GM20431 (cell line): ENCODE results near the gene UNC5B.
"Not testable (repeated sequence)": the region's sequence is repeated elsewhere in the genome, so short reads cannot be mapped to it uniquely, and the experiment has no call there.

ENCODE experiments used
- in situ Hi-C: fragments of 300-500 bp; cut with MseI, MboI; formaldehyde crosslinking; loops from one replicate; pipeline ENCODE4 v1.15.0; 2020; ENCODE audit warnings: low sequenced_read_pairs; ENCODE audit not compliant: unreplicated experiment

UNC5B gene

DNA sequence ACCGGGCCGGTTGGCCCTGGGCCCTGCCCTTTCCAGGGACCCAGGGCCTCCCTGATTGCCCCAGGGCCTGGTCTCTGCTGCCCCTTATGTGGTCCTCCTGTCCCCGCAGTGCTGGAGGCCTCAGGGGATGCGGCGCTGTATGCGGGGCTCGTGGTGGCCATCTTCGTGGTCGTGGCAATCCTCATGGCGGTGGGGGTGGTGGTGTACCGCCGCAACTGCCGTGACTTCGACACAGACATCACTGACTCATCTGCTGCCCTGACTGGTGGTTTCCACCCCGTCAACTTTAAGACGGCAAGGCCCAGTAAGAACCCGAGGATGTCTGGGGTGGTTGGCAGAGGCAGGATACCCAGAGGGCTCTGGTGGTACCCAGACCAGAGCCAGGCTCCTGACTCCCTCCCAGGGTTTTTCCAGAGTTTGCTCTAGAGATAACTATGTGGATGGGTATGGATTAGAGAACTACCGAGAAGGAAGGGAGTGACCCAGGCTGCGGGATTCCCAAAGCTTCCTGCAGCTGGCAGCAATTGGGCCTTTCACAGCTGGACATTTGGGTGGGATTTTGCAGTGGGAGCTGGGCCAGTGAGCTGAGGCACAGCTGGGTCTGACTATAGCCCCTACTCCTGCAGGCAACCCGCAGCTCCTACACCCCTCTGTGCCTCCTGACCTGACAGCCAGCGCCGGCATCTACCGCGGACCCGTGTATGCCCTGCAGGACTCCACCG lies 78.6 kb downstream of the UNC5B start:
- in situ Hi-C loops, result no loop called here

DNA sequence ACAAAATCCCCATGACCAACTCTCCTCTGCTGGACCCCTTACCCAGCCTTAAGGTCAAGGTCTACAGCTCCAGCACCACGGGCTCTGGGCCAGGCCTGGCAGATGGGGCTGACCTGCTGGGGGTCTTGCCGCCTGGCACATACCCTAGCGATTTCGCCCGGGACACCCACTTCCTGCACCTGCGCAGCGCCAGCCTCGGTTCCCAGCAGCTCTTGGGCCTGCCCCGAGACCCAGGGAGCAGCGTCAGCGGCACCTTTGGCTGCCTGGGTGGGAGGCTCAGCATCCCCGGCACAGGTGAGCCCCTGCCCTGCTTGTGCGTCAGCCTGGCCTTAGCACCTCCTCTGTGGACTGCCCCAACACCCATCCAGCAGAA lies 79.1 kb downstream of the UNC5B start:
- in situ Hi-C loops, result no loop called here

DNA sequence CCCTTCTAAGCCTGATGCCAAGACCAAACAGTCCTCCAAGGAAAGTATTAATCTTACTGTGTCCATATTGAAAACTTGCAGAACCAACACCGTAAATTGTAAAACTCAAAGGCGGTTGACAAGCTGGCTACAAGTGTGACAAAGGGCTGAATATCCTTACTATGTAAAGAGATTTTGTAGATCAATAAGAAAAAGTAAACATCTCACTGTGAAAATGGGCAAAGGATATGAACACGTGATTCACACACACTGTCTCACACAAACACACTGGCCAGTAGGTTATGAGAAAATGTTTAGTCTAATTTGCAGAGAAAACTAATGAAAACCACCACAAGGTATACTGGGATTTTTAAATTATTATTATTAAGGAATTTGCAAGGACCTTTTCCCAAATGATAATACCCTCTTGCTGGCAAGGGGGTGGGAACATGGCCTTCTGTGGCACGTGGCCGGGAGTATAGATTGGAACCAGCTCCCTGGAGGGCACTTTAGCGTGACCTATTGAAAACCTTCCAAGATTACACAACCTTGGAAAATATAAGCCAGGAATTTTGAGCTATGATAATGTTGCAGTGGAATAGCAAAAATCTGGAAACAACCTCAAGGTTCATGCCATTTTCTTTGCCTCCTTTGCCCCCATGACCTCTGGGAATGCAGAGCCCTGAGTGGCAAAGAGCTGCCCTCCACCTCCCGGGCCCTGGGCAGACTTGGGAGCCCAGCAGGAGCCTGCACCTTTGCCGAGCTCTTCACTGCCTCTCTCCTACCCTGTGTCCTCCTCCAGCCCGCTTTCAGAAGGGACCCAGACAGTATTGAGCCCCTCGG lies 80.5 kb downstream of the UNC5B start:
- in situ Hi-C loops, result no loop called here

DNA sequence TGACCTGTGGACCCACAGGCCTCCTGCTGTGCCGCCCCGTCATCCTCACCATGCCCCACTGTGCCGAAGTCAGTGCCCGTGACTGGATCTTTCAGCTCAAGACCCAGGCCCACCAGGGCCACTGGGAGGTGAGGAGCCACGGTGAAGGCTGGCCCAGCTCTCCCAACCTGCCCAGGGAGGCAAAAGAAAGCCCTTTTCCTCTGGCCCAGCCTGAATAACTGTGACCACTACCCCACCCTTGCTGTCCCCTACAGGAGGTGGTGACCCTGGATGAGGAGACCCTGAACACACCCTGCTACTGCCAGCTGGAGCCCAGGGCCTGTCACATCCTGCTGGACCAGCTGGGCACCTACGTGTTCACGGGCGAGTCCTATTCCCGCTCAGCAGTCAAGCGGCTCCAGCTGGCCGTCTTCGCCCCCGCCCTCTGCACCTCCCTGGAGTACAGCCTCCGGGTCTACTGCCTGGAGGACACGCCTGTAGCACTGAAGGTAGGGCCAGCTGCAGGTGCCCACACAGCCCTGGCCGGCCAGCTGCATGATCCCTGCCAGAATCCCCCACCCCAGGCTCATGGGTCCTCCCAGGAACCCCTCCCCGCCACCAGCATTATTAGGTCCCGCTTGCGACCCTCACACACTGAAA lies 81.2 kb downstream of the UNC5B start:
- in situ Hi-C loops, result no loop called here

DNA sequence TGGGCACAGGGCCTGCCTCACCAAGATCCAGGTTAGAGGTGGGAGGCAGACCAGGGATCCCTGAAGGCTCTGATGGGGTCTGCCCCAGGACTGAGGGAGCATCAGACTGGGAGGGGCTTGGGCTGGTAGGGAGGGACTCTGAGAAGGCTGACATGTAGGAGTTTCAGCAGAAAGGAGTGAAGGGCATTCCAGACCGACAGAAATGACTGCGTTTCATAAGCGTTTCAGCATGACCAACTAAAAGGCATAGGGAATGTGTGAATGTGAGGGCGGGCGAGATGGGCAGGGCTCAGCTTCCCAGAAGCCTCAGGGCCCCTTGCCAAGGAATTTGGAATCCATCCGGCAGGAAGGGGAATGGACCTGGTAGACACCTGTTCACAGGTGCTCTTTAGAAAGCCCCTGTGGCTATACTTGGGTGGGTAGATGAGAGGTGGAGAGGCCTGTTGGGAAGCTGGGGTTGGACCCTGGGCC lies 81.8 kb downstream of the UNC5B start:
- in situ Hi-C loops, result no loop called here

DNA sequence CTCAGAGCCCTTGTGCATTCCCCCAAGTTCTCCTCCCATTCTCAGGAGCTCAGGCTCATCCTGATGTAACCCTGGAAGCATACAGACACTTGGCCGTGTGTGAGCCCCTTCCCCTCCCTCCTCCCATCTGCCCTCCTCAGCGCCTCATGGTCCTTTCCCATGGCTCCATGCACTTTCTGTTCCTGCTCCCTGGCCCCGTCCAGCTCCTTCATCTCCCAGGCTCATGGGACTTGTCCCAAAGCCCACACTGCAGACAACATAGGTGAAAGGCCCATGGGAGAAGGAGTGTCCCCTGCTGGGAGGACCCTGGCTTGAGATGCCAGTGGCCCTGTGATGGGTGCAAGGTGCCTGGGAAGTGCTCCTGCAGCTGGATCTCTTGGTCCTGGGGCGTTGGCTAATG lies 82.5 kb downstream of the UNC5B start:
- in situ Hi-C loops, result no loop called here

DNA sequence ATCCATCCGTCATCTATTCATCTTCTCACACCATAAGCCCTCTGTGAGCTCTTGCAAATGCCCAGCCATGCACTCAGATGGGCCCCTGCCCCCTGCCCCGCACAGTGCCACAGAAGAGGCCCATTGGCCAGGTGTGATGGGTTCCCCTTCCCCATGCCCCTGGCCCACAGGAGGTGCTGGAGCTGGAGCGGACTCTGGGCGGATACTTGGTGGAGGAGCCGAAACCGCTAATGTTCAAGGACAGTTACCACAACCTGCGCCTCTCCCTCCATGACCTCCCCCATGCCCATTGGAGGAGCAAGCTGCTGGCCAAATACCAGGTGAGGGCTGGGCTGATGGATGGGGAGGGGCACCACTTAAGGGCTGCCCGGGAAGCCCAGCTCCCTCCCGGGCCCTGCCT lies 83.3 kb downstream of the UNC5B start:
- in situ Hi-C loops, result no loop called here

DNA sequence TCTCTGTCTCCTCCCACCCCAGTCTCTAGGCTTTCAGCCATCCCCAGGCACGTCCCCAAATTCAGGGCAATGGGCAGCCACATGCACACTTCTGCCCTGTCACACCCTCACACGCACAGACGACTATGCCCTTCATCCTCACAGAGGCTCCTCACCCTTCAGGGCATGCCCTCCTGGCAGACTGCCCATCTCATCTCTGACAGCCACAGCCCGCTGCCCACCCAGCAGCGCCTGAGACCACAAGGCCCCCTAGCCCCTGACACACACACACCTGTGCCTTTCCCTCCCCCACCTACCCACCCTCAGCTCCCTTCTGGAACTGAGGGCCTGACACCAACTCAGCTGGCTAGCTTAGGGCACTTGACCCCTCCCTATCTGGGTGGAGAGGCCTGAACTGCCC lies 83.7 kb downstream of the UNC5B start:
- in situ Hi-C loops, result no loop called here

DNA sequence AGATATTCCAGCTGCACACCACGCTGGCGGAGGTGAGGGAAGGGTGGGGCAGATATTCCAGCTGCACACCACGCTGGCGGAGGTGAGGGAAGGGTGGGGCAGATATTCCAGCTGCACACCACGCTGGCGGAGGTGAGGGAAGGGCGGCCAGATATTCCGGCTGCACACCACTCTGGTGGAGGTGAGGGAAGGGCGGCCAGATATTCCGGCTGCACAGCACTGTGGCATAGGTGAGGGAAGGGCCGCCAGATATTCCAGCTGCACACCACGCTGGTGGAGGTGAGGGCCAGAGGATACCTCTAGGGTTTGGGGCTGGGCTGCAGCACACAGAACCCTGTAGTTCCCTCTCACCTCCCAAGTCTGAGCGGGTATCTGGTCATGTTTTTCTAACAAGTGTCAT lies 84.4 kb downstream of the UNC5B start:
- in situ Hi-C loops, result not testable (repeated sequence)

DNA sequence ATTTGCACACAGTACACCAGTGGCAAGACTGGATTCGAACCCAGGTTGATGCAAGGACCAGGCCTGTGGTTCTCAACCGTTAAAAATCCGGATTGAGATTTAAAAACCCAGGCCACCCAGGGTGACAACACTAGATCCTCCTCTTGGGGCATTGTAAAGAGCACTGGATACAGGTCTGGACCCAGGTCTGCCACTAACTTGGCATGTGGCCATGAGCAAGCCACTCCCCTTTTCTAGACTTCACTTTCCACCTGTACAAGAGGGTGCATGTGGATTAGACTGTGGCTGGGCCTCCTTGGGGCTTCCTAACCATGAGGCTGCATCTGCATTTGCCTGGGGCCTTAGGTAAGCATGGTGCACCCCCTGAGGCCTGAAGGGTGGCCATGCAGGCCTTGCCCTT lies 85.0 kb downstream of the UNC5B start:
- in situ Hi-C loops, result no loop called here

DNA sequence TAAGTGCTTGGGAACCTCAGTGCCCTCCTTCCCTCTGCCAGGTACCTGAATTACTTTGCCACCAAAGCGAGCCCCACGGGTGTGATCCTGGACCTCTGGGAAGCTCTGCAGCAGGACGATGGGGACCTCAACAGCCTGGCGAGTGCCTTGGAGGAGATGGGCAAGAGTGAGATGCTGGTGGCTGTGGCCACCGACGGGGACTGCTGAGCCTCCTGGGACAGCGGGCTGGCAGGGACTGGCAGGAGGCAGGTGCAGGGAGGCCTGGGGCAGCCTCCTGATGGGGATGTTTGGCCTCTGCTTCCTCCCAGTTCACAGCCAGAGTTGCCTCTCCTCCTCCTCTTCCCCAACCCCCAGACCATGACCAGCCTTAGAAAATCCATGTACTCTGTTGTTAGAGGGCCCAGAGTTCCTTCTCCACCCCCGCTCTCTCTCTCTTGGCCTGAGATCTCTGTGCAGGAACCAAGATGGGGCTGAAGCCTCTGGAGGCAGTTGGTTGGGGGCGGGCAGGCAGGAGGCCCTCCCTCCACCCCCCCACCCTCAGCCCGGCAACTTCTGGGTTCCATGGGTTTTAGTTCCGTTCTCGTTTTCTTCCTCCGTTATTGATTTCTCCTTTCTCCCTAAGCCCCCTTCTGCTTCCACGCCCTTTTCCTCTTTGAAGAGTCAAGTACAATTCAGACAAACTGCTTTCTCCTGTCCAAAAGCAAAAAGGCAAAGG lies 86.9 kb downstream of the UNC5B start:
- in situ Hi-C loops, result no loop called here

DNA sequence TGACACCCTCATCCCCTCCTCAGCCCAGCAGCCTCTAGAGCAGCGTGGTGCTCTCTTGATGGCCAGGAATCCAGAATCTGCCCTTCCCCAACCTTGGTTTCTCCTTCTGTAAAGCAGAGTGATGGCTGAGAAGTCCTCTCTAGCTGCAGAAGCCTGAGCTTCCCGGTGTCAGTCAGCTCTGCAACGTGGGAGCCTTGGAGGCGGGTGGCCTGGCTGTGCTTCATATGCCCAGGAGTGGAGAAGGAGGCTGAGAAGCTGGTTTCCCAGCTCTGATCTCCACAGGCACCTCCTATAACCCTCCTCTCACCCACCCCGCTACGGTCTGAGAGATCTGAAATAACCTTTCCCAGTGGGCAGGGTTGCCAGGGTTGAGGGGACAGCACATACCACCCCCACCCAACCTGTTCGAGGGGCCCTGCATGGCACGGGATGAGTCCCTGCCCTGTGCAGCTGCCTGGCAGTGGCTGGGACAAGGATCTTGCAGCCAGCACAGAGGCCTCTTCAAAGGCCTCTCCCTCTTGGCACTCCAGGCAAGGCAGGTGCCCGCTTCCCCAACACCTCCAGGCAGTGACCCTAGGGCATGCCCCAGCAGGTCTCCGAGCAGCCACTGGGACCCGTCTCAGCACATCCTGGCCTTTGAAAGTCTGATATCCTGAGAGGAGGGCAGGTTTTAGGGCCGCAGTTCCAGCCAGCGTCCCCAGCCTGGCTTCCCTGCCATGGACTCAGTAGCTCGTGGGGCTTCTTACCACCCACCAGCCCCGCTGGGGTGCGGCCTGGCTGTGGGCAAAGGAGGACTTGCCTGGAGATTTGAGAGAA lies 88.4 kb downstream of the UNC5B start:
- in situ Hi-C loops, result loop anchor here (25.0 kb wide), 1 partner anchor 412 kb away; the partner anchor contains the start of gene C10orf105

DNA sequence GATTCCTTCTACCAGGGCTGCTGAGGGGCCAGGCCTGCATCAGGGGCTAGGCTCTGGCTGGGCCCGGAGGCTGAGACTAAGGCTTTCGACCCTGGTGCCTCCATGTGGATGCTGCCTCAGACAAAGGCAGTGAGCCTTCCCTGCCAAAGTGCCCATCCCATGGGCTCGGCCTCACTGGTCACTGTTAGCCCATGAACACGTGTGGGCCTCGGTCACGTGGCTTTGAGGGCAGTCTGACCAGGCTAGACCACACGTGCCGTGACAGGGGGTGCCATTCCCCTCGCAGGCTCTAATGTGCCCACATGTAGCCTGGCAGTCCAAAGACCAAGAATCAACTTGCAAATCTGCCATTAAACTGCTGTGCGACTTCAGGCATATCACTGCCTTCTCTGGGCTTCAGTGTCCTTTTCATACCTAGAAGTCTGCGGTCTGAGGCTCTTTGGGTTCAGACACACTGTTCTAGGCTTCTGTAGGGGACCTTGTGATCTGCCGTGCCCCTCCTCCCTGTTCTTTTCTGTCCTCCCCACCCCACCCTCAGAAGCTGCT lies 89.1 kb downstream of the UNC5B start:
- in situ Hi-C loops, result loop anchor here (25.0 kb wide), 1 partner anchor 411 kb away; the partner anchor contains the start of gene C10orf105

DNA sequence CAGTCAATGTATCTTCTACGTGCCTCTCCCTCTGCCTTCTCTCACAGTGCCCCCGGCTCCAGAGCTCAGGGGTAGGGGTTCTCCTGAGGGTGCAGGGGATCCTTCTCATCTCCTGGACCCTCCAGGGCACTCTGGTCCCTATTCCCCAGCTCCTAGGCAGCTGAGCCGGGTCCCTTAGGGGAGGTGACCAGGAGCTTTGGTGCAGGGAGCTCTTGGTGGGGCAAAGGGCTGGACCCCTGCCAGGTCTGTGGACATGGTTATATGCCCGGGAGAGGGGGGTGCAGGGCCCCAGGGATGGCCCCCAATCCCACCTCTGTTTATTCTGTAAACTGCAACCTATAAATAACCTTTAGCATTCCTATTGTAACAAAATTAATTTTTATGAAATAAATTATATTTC lies 90.1 kb downstream of the UNC5B start:
- in situ Hi-C loops, result loop anchor here (25.0 kb wide), 1 partner anchor 410 kb away; the partner anchor contains the start of gene C10orf105

DNA sequence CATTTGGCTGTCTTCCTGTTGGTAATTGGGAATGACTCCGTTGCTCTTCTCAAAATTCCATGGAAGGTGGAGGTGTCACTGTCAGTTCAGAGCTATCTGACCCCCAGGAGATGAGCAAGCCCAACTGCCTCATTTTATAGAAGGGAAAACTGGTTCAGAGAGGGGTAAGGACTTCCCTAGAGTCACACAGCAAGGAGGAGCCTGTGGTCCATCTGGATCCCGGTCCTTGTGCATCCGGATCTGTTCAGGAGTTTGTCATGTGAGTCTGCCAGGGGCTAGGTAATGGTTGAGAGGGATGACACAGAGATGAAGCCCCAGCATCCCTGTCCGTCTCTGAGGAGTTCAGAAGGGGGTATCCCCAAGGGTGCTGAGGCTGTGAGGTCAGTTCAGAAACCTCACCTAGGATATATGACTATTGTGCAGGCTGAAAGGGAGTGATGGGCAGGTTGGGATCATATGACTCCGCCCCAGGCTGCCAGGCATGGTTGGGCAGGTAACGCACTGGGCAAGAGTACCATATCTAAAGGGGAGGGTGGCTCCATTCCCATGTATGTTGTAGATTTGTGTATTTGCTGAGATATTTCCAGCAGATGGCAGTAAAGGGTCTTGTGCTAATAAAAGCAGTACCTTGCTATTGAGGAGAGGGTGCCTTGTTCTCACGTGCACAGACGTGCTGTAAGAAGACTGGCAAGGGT lies 90.7 kb downstream of the UNC5B start:
- in situ Hi-C loops, result loop anchor here (25.0 kb wide), 1 partner anchor 409 kb away; the partner anchor contains the start of gene C10orf105

DNA sequence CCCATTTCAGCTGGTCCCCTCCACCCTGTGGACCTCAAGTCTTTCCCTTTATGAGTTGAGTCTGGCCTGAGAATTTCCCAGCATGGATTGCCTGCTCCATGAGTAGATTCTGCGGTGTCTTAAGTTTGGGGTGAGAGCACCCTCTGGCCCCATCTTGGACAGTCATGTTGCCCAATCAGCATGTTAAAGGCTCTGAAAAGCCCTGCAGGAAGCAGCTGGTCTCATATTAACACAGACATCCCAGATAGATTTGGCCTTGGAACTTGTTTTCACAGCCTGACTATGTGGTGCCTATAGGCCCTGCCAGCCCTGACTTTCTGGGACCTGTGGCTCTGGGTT lies 91.2 kb downstream of the UNC5B start:
- in situ Hi-C loops, result loop anchor here (25.0 kb wide), 1 partner anchor 409 kb away; the partner anchor contains the start of gene C10orf105

DNA sequence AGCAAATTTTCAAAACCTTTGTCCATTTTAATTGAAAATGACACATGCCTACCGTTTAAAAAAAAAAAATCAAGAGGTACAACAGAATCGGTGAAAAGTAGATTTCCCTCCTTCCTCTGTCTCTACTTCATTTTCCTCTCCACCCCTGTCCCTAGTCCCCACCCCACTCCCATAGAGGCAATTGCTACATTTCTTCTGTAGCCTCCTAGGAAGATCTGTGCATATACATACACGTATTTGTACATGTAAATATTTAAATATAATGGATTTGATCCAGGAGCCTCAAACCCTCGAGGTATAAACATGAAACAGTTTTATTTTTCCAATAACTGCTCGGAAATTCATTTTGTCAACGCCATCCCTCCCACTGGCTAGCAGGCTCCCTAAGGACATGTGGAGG lies 92.5 kb downstream of the UNC5B start:
- in situ Hi-C loops, result loop anchor here (25.0 kb wide), 1 partner anchor 407 kb away; the partner anchor contains the start of gene C10orf105

DNA sequence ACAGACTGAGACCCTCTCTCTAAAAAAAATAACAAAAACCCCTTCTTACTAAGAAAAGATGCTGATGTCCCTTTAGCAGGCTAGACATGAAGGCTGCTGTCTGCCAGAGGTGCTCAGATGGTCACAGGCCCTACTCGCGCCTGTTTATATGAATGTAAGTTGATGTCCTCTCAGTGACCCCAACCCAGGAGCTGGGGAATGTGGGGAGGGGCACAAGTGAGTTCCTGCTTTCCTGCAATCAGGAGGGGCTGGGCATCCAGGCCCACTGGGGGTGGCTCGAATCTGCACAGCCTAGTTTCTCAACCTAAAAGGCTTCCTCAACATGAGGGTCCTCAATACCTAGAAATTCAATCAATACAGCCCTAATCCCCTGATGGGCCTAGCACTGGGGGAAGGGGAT lies 94.6 kb downstream of the UNC5B start:
- in situ Hi-C loops, result loop anchor here (25.0 kb wide), 1 partner anchor 405 kb away; the partner anchor contains the start of gene C10orf105
